HG03558 (cell line): ENCODE measurements around the gene ARMC12.

Source experiments
- ATAC-seq: cut with Tn5 transposase; IDR thresholded peaks from one replicate; pipeline ENCODE4 v1.9.1; 2021; ENCODE audit warnings: moderate number of reproducible peaks; ENCODE audit not compliant: unreplicated experiment; ENCODE audit errors: extremely low read depth

Gene ARMC12

DNA sequence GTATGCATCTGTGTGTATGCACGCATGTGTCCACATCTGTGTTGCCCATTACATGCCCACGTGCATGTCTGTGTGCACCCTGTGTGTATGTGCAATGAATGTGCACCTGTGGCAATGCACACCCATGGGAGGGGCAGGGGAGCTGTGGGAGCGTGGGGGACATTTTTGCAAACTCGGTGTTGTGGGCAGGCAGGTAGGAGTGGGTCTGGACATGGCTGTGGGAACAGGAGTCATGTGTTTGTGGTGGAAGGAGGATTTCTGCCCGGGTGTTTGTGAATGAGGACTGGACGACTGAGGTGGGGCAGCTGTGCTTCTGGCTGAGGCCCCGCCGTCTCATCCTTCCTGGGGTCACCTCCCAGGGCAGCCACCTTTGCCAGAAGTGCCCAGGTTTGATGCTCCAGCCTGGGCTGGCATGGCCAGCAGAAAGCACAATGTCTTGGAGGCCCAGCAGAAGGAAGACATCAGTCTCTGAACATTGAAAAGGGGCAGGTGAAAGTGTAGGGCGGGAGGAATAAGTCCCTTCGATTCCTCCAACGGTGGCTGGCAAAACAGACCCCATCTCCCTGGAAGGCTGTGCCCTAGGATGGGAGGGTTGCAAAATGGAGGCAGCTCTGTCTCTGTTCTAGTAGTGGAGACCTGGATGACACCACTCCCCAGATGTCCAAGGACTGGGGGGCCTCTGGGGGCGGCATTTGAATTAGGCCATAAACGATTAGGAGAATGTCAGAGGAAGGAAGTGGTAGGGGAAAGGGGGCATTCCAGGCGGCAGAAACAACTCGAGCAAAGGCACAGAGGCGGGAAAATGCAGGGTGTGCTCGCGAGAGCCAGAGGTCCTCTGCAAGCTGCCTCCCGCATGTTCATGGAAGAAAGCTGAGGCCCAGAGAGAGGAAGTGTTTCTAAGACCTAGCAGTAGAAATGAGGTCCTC lies 19.1 kb upstream of the ARMC12 start:
- ATAC-seq: no peak

DNA sequence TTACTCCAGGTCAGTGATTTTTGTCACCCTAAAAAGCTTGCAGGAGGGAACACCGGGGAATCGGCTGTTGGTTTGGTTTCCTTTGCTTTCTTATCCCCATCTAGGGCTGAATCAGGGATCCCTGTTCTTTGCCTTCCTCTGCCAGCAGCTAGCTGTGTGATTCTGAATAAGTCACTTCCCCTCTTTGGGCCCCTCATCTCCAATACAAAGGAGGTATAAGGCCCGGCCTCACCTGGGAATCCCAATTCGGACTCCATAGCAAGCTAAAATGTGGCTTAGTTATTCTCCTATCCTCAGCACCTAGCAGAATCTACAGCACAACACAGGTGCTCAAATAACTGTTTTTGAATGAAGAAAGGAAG lies 18.5 kb upstream of the ARMC12 start:
- ATAC-seq: no peak

- ATAC-seq: no peak
These were observed 17.9 kb upstream of the ARMC12 start for GRCh38 chr6:35718911-35719381.

- no peak for ATAC-seq
These were observed 17.4 kb upstream of the ARMC12 start for GRCh38 chr6:35719404-35719829.

- ATAC-seq: peak; percentile 41
These were observed 16.8 kb upstream of the ARMC12 start for GRCh38 chr6:35719830-35720733.

GRCh38 chr6:35722121-35722761 lies 14.6 kb upstream of the ARMC12 start:
- ATAC-seq: no peak

DNA sequence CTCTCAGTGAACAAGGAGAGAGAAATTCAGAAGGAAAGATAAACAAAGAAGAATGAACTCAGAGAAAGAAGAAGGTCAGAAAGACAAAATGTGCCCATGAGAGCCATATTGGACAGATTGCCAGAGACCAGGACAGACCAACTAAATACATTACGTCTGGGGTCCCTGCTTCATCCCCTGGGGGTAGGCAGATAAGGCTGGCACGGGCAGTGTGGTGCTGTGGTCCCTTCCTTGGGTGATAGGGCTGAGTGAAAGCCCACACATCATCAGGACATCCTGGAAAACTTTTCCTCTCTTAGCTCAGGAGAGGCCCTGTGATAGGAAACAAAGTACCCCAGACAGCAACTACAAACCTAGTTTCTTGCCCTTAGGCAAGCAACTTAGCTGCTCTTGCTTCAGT lies 13.2 kb upstream of the ARMC12 start:
- ATAC-seq: no peak

- no peak for ATAC-seq
These were observed 12.8 kb upstream of the ARMC12 start for GRCh38 chr6:35724059-35724458.

DNA sequence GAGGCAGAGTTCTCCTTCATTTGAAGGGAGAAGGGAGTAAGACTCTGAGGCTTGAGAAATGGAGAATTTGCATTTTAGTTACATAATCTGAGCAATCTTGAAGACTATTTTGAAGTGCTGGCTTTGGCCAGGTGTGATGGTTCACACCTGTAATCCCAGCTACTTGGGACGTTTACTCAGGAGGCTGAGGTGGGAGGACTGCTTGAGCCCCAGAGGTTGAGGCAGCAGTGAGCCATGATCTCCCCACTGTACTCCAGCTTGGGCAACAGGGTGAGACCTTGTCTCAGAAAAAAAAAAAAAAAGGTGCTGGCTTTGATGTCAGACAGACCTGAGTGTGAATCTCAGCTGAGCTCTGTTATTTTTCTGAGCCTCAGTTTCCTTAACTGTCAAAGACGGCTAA lies 12.4 kb upstream of the ARMC12 start:
- ATAC-seq: no peak

DNA sequence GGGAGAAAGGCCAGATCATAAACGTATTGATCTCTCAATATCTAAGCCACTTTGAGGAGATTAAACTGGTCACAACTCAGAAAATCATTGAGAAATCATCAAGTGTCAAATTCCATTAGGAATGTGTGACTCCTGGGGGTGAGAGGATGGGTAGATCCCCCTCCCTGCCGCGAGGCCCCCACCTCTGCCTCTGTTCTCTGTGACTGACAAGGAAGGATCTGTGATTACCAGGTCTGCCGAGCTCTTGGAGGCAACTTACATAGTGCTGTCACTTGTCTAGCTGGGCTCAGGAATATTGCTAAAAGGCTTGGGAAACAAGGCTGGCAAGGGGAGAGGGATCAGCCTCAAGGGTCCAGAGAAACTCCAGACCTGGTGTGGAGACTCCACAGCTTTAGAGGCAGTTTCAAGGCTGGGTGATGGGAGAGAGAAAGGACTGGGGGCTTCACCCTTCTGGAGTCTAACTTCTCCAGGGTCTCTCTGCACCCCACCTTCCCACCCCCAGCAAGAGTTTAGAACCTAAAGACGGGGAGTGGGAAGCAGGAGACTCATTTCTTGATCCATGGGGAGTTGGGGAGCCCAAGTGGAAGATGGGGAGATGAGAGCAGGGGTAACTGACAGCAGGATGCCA lies 11.6 kb upstream of the ARMC12 start:
- ATAC-seq: no peak

DNA sequence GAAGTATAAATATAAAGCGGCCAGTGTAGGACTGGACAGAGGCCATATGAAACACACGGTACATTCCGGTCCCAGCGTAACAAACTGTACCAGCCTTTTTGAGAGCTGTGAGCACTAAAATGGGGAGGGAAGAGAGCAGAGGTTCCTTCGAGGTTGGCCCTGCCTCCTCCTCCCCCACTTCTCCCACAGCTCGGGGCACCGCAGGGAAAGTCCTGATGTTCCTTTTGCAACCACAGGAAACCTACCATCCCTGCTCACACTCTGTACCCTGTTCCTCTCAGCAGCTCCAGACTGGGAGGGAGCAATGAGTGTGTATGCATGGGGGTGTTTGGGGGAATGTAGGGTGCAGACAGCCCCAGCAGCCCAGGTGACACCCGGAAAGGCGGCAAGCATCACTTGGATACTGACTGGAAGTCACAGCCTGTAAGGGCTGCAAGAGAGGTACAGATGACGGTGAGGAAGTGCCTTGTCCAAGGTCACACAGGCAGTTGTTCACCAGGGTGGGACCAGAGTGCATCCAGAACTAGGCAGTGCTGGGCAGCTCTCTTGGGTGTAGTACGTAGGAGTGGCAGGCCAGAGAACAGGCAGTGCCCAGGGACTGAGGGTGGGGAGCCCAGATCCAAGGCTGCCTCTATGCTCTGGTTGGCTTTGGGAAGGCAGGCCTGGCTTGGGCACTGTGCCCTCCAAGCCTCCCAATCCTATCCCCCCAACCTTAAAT lies 11.0 kb upstream of the ARMC12 start:
- ATAC-seq: no peak

GRCh38 chr6:35727231-35727934 lies 9.4 kb upstream of the ARMC12 start:
- no peak for ATAC-seq

DNA sequence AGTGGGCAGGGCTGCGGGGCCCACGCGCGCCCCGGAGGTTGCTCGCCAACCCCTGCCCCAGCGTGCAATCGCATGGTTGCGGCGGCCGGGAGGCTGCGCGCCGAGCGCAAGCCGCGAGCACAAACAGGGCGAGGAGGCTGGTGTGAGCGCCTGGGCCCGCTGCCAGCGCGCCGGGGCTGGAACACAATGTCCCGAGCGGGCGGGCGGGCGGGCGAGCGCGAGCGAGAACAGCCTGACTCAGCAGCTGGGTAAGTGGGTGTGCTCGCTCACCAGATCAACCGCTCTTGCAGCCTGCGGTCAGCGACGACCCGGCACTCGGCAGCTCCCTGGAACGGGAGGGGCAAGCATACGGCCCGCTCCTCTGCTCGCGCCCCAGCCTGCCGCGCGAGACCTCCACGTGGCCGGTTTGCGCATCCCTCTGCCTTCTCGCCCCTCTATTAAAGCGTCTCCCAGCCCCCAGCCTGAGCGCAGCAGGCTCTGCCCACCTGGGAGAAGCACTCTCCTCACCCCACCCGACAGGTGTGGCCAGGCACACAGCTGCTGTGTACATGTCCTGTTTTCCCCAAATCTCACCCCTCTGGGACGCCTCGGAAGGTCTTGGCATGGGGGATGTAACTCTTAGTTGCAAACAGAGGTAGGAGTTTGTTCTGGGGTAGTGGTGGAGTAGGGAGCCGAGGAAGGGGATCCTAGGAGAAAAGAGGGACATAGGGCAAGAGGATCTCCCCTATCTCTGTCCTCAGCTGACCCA lies 8.7 kb upstream of the ARMC12 start:
- ATAC-seq: no peak

DNA sequence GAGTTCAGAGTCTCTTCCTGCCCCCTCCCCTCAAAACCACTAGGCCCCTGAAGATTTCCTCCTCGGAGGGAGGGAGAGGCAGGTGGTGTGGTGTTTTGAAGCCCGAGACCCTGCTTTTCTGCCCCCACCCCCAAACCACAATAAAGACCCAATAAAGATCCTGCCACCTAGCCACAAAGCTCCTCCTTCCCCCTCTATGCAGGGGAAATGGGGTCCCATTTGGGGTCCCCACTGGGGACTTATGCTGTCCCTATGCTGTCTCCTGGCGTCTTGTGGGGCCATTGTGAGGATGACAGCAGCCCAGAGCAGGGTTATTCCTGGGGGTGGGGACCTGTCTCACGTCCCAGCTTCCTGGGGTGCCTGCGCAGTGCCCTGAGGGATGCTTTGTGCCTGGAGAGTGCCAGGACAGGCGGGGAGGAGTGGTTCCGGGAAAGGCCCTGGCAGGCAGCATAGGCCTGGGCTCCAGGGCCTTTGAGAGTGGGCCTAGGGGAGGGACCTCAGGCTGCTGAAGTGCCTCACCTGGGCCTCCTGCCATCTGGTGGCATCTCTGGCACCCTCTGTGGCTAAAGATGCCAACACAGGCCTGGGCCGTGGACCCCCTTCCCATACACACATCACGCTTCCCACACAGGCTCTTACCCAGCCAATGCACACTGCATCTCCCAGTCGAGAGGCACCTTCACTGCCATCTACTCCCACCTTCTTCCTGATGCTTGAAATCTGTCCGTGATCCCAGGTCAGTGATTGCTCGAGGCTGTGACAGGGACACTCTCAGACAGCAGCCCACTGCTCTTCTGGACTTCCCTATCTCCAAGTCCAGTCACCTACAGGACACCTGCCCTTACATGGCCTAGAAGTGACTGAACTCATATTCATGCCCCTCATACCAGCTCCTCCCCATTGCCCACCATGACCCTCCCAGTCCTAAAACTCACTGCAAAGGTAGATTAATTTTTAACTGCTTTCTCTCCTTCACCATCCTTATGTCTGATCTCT lies 7.9 kb upstream of the ARMC12 start:
- ATAC-seq: no peak

DNA sequence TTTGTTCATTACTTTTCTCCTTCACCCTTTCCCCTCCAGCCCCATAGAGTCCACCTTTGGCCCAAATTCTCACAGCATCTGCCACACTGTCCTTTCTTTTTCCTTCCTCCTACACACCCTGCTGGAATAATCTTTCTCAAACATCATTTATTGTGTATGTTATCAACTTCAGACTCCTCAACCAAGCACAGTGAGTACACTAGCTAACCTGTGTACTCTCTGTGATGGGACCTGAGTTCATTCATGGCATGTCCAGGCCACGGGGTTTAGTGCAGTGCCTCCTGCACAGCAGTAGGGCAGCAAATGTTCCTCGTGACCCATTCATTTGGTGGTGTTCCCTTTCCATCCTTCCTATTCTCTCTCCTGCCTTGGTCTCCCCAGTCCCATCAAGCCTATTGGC lies 7.1 kb upstream of the ARMC12 start:
- no peak for ATAC-seq

- no peak for ATAC-seq
These were observed 6.0 kb upstream of the ARMC12 start for GRCh38 chr6:35730745-35731413.

GRCh38 chr6:35731414-35731735 lies 5.5 kb upstream of the ARMC12 start:
- no peak for ATAC-seq
